Measurements from ENCODE around the gene PAK1. TPM values are rescaled to one million over a fixed set of nuclear protein-coding genes. Genes with fewer than 3 reads are reported as not detected.

Gene PAK1
- total RNA-seq, 1 donor from 2014 or later = 127 TPM

GRCh38 chr11:77312107-77312506, 161.8 kb downstream of the PAK1 start:
- TF ChIP-seq, protein P1, sequence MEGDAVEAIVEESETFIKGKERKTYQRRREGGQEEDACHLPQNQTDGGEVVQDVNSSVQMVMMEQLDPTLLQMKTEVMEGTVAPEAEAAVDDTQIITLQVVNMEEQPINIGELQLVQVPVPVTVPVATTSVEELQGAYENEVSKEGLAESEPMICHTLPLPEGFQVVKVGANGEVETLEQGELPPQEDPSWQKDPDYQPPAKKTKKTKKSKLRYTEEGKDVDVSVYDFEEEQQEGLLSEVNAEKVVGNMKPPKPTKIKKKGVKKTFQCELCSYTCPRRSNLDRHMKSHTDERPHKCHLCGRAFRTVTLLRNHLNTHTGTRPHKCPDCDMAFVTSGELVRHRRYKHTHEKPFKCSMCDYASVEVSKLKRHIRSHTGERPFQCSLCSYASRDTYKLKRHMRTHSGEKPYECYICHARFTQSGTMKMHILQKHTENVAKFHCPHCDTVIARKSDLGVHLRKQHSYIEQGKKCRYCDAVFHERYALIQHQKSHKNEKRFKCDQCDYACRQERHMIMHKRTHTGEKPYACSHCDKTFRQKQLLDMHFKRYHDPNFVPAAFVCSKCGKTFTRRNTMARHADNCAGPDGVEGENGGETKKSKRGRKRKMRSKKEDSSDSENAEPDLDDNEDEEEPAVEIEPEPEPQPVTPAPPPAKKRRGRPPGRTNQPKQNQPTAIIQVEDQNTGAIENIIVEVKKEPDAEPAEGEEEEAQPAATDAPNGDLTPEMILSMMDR (IDR thresholded peaks at IDR 0.05; ENCODE audit: unreplicated experiment) = no peak
- Mint-ChIP-seq H3K4me3 (ENCODE audit: low read depth) (no peak overlapping the region), H3K4me1 (ENCODE audit: low read depth) (no peaks in the 10 kb centered on the region), H3K36me3 (ENCODE audit: insufficient read depth) (no peaks in the 10 kb centered on the region), H3K27ac (no peak overlapping the region), H3K27me3 (peaks cover 3% of the 10 kb centered on the region), H3K9me3 (ENCODE audit: low read depth) (no peaks in the 10 kb centered on the region)
- DNase-seq (ENCODE audit: low spot score, unreplicated experiment) = no peak

GRCh38 chr11:77311701-77312100, 162.2 kb downstream of the PAK1 start:
- peaks cover 3% of the 10 kb centered on the region for H3K27me3 Mint-ChIP-seq
- no peak overlapping the region for H3K27ac Mint-ChIP-seq
- DNase-seq (ENCODE audit: low spot score, unreplicated experiment) = no peak
- H3K4me1 Mint-ChIP-seq (ENCODE audit: low read depth) = no peaks in the 10 kb centered on the region
- no peak overlapping the region for H3K4me3 Mint-ChIP-seq (ENCODE audit: low read depth)
- no peaks in the 10 kb centered on the region for H3K36me3 Mint-ChIP-seq (ENCODE audit: insufficient read depth)
- H3K9me3 Mint-ChIP-seq (ENCODE audit: low read depth) = no peaks in the 10 kb centered on the region
- TF ChIP-seq, protein P1 (IDR thresholded peaks at IDR 0.05; ENCODE audit: unreplicated experiment) = no peak

DNA sequence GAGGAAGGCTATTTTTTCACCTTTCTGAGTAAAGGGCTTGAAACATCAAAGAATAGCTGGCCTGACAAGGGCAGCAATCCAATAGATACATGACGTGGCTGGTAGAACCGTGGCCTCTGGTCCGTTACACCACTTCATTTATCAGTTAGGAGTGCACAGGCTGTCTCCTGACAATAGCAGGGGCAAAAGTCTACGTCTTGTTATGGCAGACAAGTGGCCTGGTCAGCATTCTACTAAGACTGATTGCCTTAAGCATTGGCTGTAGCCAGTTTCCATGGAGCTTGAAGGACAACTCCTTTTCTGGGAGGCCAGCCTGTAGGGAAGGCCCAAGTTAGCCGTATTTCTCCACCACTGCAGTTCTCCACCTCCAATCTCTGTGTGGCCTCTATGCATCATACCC, 163.2 kb downstream of the PAK1 start:
- Mint-ChIP-seq H3K36me3 (ENCODE audit: insufficient read depth) (no peaks in the 10 kb centered on the region), H3K4me3 (ENCODE audit: low read depth) (no peak overlapping the region), H3K27ac (no peak overlapping the region), H3K9me3 (ENCODE audit: low read depth) (no peaks in the 10 kb centered on the region), H3K27me3 (no peaks in the 10 kb centered on the region), H3K4me1 (ENCODE audit: low read depth) (no peaks in the 10 kb centered on the region)
- DNase-seq (ENCODE audit: low spot score, unreplicated experiment) = no peak
- TF ChIP-seq, protein P1 (IDR thresholded peaks at IDR 0.05; ENCODE audit: unreplicated experiment) = no peak

GRCh38 chr11:77309401-77310085, 164.4 kb downstream of the PAK1 start:
- TF ChIP-seq, protein P1 (IDR thresholded peaks at IDR 0.05; ENCODE audit: unreplicated experiment) = no peak
- no peaks in the 10 kb centered on the region for H3K27me3 Mint-ChIP-seq
- no peaks in the 10 kb centered on the region for H3K4me1 Mint-ChIP-seq (ENCODE audit: low read depth)
- H3K9me3 Mint-ChIP-seq (ENCODE audit: low read depth) = no peaks in the 10 kb centered on the region
- no peak overlapping the region for H3K27ac Mint-ChIP-seq
- no peak overlapping the region for H3K4me3 Mint-ChIP-seq (ENCODE audit: low read depth)
- DNase-seq (ENCODE audit: low spot score, unreplicated experiment) = no peak
- H3K36me3 Mint-ChIP-seq (ENCODE audit: insufficient read depth) = no peaks in the 10 kb centered on the region

DNA sequence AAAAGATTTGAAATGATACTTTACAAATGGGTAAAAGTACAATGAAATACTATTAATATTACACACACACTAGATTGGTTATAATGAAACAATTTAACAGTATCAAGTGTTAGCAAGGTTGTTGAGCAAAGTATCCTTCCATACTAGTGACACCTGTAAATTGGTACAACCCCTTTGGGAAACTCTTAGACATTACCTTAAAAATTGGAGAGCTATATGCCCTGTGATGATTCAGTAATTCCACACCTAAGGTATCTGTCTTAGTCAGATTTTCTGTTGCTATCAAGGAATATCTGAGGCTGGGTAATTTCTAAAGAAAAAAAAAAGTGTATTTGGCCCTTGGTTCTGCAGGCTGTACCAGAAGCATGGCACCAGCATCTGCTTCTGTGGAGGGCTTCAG, 165.1 kb downstream of the PAK1 start:
- Mint-ChIP-seq H3K4me3 (ENCODE audit: low read depth) (no peak overlapping the region), H3K9me3 (ENCODE audit: low read depth) (no peaks in the 10 kb centered on the region), H3K27me3 (no peaks in the 10 kb centered on the region), H3K27ac (no peak overlapping the region), H3K36me3 (ENCODE audit: insufficient read depth) (no peaks in the 10 kb centered on the region), H3K4me1 (ENCODE audit: low read depth) (no peaks in the 10 kb centered on the region)
- no peak for DNase-seq (ENCODE audit: low spot score, unreplicated experiment)
- TF ChIP-seq, protein P1 (IDR thresholded peaks at IDR 0.05; ENCODE audit: unreplicated experiment) = no peak
